ENCODE measurements around the gene OAS1.

DNA sequence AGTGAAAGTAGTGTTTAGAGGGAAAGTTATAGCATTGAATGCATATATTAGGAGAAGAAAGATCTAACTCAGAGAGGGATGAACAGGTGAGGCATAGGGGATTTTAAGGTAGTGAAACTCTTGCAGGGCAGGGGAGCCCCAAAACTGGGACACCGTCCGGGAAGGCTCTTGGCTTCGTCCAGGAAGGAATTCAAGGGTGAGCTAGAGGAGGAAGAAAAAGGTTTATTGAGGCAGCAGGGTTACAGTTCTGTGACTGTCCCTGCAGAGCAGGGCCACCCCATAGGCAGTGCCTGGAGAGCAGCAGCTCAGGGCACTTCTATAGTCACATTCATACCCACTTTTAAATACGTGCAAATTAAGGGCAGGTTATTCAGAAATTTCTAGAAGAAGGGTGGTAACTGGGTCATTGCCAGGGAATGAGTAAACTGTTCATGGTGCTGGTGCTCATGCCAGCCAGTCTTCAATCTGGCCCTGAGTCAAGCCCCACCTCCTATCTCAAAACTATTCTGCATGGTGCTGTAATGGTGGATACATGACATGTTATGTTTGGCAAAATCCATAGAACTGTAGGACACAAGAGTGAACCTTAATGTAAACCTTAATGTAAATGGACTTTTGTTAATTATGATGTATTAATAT, 1.2 kb upstream of the OAS1 start:
- no peak for TF ChIP-seq POLR2A (IDR thresholded peaks at IDR 0.05)
- TF ChIP-seq, protein P1, sequence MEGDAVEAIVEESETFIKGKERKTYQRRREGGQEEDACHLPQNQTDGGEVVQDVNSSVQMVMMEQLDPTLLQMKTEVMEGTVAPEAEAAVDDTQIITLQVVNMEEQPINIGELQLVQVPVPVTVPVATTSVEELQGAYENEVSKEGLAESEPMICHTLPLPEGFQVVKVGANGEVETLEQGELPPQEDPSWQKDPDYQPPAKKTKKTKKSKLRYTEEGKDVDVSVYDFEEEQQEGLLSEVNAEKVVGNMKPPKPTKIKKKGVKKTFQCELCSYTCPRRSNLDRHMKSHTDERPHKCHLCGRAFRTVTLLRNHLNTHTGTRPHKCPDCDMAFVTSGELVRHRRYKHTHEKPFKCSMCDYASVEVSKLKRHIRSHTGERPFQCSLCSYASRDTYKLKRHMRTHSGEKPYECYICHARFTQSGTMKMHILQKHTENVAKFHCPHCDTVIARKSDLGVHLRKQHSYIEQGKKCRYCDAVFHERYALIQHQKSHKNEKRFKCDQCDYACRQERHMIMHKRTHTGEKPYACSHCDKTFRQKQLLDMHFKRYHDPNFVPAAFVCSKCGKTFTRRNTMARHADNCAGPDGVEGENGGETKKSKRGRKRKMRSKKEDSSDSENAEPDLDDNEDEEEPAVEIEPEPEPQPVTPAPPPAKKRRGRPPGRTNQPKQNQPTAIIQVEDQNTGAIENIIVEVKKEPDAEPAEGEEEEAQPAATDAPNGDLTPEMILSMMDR (IDR thresholded peaks at IDR 0.05 in 4 of 5, conservative IDR thresholded peaks at IDR 0.05 in 1 of 5): no peak

All from gastrocnemius medialis (tissue), 4 donors.